GM10248 (cell line): ENCODE data around the gene GPC6.

Experiments
- CTCF ChIA-PET: fragments of 300-600 bp; sonication (Branson Sonifier 250); formaldehyde crosslinking; extraction: SDS; loops from one replicate; lab custom pipeline; 2021; ENCODE audit warnings: antibody characterized with exemption; lab: Yijun Ruan, JAX
- POLR2A ChIA-PET: fragments of 350-650 bp; sonication (Branson Sonifier 250); formaldehyde crosslinking; extraction: SDS; loops from one replicate; lab custom pipeline; 2020; ENCODE audit warnings: antibody characterized with exemption; lab: Yijun Ruan, JAX
- DNase-seq: peaks from one replicate; pipeline ENCODE4 v3.0.0; 2012; ENCODE audit errors: extremely low spot score
- TF ChIP-seq, protein P1 (sequence below): IDR thresholded peaks from 2 replicates; pipeline ENCODE4 v1.5.1; 2012; ENCODE audit warnings: mild to moderate bottlenecking, low read depth; ENCODE audit errors: extremely low read depth, missing control alignments, control extremely low read depth

The GPC6 gene

DNA sequence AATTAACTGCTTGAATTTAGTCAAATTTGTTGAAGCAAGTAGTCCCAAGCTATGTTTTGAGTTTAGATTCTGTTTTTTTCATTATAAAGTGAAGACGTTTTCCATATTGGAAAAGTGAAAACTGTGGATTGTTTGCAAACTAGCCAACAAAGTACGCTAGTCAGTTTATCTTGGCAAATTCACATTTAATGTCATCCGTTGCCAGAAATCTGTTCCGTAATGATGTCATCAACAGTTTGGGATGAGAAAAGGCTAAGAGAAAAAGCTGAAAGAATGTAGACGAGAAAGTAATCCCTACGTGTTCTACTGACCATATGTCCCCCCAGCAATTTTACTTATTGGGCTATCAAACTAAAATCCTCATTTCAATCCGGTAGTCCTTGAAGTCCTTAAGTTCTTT, 419.6 kb downstream of the GPC6 start:
- CTCF ChIA-PET = no interaction called here
- TF ChIP-seq, protein P1, sequence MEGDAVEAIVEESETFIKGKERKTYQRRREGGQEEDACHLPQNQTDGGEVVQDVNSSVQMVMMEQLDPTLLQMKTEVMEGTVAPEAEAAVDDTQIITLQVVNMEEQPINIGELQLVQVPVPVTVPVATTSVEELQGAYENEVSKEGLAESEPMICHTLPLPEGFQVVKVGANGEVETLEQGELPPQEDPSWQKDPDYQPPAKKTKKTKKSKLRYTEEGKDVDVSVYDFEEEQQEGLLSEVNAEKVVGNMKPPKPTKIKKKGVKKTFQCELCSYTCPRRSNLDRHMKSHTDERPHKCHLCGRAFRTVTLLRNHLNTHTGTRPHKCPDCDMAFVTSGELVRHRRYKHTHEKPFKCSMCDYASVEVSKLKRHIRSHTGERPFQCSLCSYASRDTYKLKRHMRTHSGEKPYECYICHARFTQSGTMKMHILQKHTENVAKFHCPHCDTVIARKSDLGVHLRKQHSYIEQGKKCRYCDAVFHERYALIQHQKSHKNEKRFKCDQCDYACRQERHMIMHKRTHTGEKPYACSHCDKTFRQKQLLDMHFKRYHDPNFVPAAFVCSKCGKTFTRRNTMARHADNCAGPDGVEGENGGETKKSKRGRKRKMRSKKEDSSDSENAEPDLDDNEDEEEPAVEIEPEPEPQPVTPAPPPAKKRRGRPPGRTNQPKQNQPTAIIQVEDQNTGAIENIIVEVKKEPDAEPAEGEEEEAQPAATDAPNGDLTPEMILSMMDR = no peak
- DNase-seq = no peak
- POLR2A ChIA-PET = no interaction called here

GRCh38 chr13:93649496-93649895, 422.9 kb downstream of the GPC6 start:
- TF ChIP-seq, protein P1 = no peak
- CTCF ChIA-PET = no interaction called here
- no peak for DNase-seq
- POLR2A ChIA-PET = no interaction called here

GRCh38 chr13:93653776-93654175, 427.2 kb downstream of the GPC6 start:
- TF ChIP-seq, protein P1 = no peak
- POLR2A ChIA-PET = no interaction called here
- CTCF ChIA-PET = interaction anchor here (1.0 kb wide), 1 partner anchor 17 kb away, joined by 3 read pairs; no protein-coding TSS in a partner anchor
- no peak for DNase-seq

GRCh38 chr13:93655154-93655553, 428.5 kb downstream of the GPC6 start:
- TF ChIP-seq, protein P1 = no peak
- ChIA-PET CTCF (no interaction called here), POLR2A (no interaction called here)
- DNase-seq = no peak

DNA sequence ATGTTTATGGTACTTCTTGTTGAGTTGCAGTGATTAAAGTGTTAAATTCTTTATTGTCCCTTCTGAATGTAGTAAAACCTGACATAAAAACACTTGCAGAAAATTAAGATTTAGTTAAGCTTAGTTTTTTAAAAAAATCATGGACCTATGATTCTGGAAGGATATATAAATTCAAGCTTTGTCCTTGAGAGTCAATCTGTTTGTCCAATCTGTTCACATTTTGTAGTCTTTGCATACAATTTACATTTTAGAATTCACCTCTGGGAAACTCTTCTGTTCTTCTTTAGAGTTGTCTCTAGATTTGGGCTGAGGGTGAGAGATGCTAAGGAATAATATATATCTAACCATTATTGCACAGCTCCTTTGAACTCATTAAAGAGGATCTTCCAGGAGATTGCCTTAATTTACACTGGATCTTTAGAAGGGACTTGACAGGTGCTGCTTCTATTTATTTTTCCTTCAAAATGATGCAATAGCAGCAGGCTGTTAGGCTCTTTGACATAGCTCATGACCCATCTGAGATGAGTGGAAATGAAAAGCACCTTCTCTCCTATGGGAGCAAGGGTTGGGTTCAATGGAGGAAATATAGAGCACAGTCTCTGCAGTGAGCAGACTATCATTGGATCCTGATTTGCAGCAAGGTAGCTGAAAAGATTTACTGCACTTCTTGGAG, 433.9 kb downstream of the GPC6 start:
- ChIA-PET CTCF (interaction anchor here (1.2 kb wide), 1 partner anchor 9 kb away, joined by 4 read pairs; no protein-coding TSS in a partner anchor), POLR2A (no interaction called here)
- no peak for DNase-seq
- TF ChIP-seq, protein P1 = no peak

DNA sequence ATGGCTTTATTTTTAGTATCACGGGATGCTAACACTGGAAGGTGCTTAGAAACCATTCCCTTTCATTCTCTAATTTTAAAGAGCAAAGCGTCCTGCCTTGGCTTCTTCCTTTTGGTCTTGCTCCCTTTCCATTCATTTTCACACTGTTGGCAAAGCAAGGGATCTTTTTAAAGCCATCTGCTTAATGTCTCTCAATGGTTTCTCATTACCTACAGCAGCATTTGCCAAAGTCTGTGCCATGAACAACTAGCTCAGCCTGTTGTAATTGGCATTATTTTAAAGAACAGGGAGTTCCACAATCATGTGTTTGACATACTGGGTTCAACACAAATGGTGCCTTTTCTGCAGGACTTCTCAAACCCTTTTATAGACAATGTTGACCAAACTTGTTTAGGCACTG, 444.3 kb downstream of the GPC6 start:
- TF ChIP-seq, protein P1 = no peak
- ChIA-PET POLR2A (no interaction called here), CTCF (interaction anchor here (1.5 to 1.9 kb wide), 2 partner anchors 10 to 11 kb away, joined by 3 to 4 read pairs; no protein-coding TSS in a partner anchor)
- no peak for DNase-seq
